K562 (cell line): ENCODE data around the gene CBX4. TPM values are rescaled to one million over a fixed set of nuclear protein-coding genes. Genes with fewer than 3 reads are reported as not detected.

ENCODE experiments used
- ATAC-seq: fragments of 200-7000 bp; cut with Tn5 transposase; 3 replicates; pipeline ENCODE4 v1.9.1; 2020; ENCODE audit warnings: moderate library complexity
- BruUV-seq: library from RNA; stranded (reverse); fragments of 400-500 nt; replicated peaks from 2 replicates; lab custom pipeline; 2021; lab: Mats Ljungman, UMichigan
- CTCF ChIA-PET: fragments of 300-600 bp; formaldehyde crosslinking; extraction: SDS; loops from one replicate; lab custom pipeline; 2021; ENCODE audit warnings: low intra/inter-chr PET ratio; lab: Yijun Ruan, JAX
- POLR2A ChIA-PET: fragments of 300-600, 350-650 bp; sonication (Branson Sonifier 250); formaldehyde crosslinking; extraction: SDS; loops from one replicate; lab custom pipeline; 2021; ENCODE audit warnings: antibody characterized with exemption, inconsistent platforms; lab: Yijun Ruan, JAX
- DNase-seq, 4 experiments: peaks; one replicate each; pipeline versions ENCODE4 v3.0.0 to v3.0.0-alpha.2; 2011 to 2018; ENCODE audit warnings: low spot score in 3 of 4, mixed read lengths in 3 of 4; ENCODE audit errors: extremely low read depth in 1 of 4
- FAIRE-seq: peaks from 2 replicates; lab custom pipeline; 2011; peaks lifted over from hg19 to GRCh38; lab: Jason Lieb, UNC
- H2AFZ ChIP-seq: 2 replicates; pipeline ENCODE4 v1.6.0; 2011; ENCODE audit warnings: low read depth, low read length, control low read depth, inconsistent platforms
- H3K27ac ChIP-seq: fragments of 200-600 bp; 3 replicates; pipeline ENCODE4 v1.8.0; 2011; ENCODE audit warnings: low read depth, mild to moderate bottlenecking, control low read depth, inconsistent platforms, low read length, moderate library complexity, mixed read lengths; ENCODE audit errors: extremely low read depth
- H3K27me3 ChIP-seq, 2 experiments: fragments of 300-600 bp in 1 of 2; 2 replicates in 1 of 2; 3 replicates in 1 of 2; pipeline versions ENCODE4 v1.6.0 to v1.8.0; 2011; ENCODE audit warnings: inconsistent platforms in 2 of 2, low read length in 2 of 2, mild to moderate bottlenecking in 1 of 2, mixed read lengths in 1 of 2, moderate library complexity in 1 of 2; ENCODE audit not compliant: control insufficient read depth in 2 of 2, insufficient read depth in 2 of 2
- H3K36me3 ChIP-seq: fragments of 300-600 bp; 3 replicates; pipeline ENCODE4 v1.8.0; 2011; ENCODE audit warnings: mild to moderate bottlenecking, low read length, inconsistent platforms; ENCODE audit not compliant: control insufficient read depth, insufficient read depth
- H3K4me1 ChIP-seq, 2 experiments: fragments of 200-600 bp in 1 of 2; replicated peaks in 1 of 2; 2 replicates in 1 of 2; 3 replicates in 1 of 2; pipeline versions ENCODE4 v1.5.1 to v1.8.0; 2011; ENCODE audit warnings: inconsistent platforms in 2 of 2, low read length in 2 of 2, mild to moderate bottlenecking in 1 of 2, mixed read lengths in 1 of 2, moderate library complexity in 1 of 2; ENCODE audit not compliant: control insufficient read depth in 2 of 2, insufficient read depth in 2 of 2
- H3K4me2 ChIP-seq: 2 replicates; pipeline ENCODE4 v1.6.1; 2011; ENCODE audit warnings: low read length, control low read depth, inconsistent platforms, mixed read lengths; ENCODE audit not compliant: insufficient read depth
- H3K4me3 ChIP-seq: fragments of 200-600 bp; sonication (generic), shearing (Covaris generic); 2 replicates; pipeline ENCODE4 v1.5.1; 2016; ENCODE audit warnings: control low read depth, inconsistent platforms
- H3K79me2 ChIP-seq: fragments of 200-600 bp; 3 replicates; pipeline ENCODE4 v1.8.0; 2011; ENCODE audit warnings: low read length, inconsistent platforms; ENCODE audit not compliant: control insufficient read depth, insufficient read depth
- H3K9ac ChIP-seq, 2 experiments: 2 replicates each; pipeline versions ENCODE4 v1.6.0 to v1.6.1; 2011; ENCODE audit warnings: low read depth in 2 of 2, low read length in 2 of 2, control low read depth in 1 of 2, inconsistent platforms in 1 of 2, mild to moderate bottlenecking in 1 of 2, mixed read lengths in 1 of 2; ENCODE audit not compliant: insufficient read depth in 1 of 2
- H3K9me1 ChIP-seq: one replicate; pipeline ENCODE4 v1.6.0; 2011; ENCODE audit warnings: inconsistent platforms, mild to moderate bottlenecking, low read length, moderate library complexity; ENCODE audit not compliant: control insufficient read depth, insufficient read depth
- H3K9me3 ChIP-seq: replicated peaks from 2 replicates; pipeline ENCODE4 v1.5.1; 2011; ENCODE audit warnings: low read depth, low read length, inconsistent platforms; ENCODE audit not compliant: control insufficient read depth, insufficient read depth
- H4K20me1 ChIP-seq: replicated peaks from 2 replicates; pipeline ENCODE4 v1.6.1; 2011; ENCODE audit warnings: low read length, inconsistent platforms, mixed read lengths; ENCODE audit not compliant: control insufficient read depth, insufficient read depth
- POLR2G ChIP-seq: fragments of 200-400 bp; formaldehyde crosslinking; IDR thresholded peaks from 2 replicates; pipeline ENCODE4 v1.6.1; 2017; ENCODE audit warnings: low read depth, mild to moderate bottlenecking, antibody characterized with exemption, low read length, moderate library complexity
- ZNF239 ChIP-seq: fragments of 250-450 bp; sonication (Bioruptor Pico); IDR thresholded peaks from 2 replicates; pipeline ENCODE4 v1.4.0; 2020; ENCODE audit warnings: mild to moderate bottlenecking
- WGBS: fragments of 100-300 bp; shearing (Covaris generic); methylation state at CpG from one replicate; pipeline ENCODE4 v1.1.6; 2016; ENCODE audit warnings: low coverage, mixed read lengths; ENCODE audit not compliant: insufficient coverage; ENCODE audit errors: missing lambda C conversion rate; 5-methylcytosine and 5-hydroxymethylcytosine counted together
- in situ Hi-C: fragments of 300-500 bp; cut with MboI; formaldehyde crosslinking; loops from 4 replicates; pipeline ENCODE4 v1.15.0; 2018; ENCODE audit warnings: inconsistent platforms, mixed read lengths
- intact Hi-C: fragments of 100-400 bp; cut with micrococcal nuclease; formaldehyde crosslinking; loops from 2 replicates; pipeline ENCODE4 v1.14.2; 2022
- polyA plus RNA-seq, 8 experiments: library from polyadenylated mRNA; depleted of rRNA in 4 of 8; stranded (reverse) in 5 of 8; unstranded in 3 of 8; fragments of >200 nt; fragmentation: Nextera tagmentation in 2 of 8; fragmentation: Illumina TruSeq in 1 of 8; extraction: Ambion mirVana in 2 of 8; extraction: Trizol in 1 of 8; gene quantifications; 2 replicates each; pipeline versions ENCODE4 v1.2.1 to v1.2.3, GENCODE V29; 2011 to 2014; ENCODE audit warnings: inconsistent platforms in 1 of 8, missing spikeins in 1 of 8
- total RNA-seq, 7 experiments: library from RNA; depleted of rRNA in 6 of 7; stranded (reverse); fragments of >200 nt in 6 of 7; fragmentation: Illumina TruSeq in 2 of 7; extraction: Trizol in 2 of 7; gene quantifications; 2 replicates each; pipeline versions ENCODE4 v1.2.1 to v1.2.3, GENCODE V29; 2011 to 2021; ENCODE audit warnings: low replicate concordance in 1 of 7

The CBX4 gene
- total and polyA plus RNA-seq, 9 of the 15 experiments (the other 6 are each of a cell fraction or from before 2014, with no cell fraction given), result 0.98 to 50.5 (median 10.0) TPM

DNA sequence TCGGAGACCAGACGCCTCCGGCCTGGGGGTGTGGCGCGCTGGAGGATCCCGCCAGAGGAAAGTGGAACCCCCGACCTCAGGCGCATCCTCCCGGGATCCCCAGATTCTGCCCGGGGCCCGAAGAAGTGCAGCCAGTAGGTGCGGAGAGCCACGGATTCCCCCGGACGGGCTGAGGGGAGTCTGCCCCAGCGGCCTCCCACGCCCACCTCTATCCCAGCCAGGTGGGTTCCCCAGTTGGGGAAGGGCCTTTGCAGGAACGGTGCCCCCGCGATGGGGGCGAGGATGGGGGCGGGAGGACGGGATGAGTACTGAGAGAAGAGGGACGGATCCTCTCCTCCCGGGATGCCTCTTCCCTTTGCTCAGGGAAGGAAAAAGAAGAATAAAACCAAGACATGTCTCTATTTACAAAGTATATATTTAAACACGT is 47.5 kb downstream of the CBX4 start:
- no peak overlapping the region for H3K9ac ChIP-seq
- no peaks in the 10 kb centered on the region for H4K20me1 ChIP-seq
- DNase-seq (no peak), FAIRE-seq (no peak), ATAC-seq (no peak)
- WGBS, result 93% methylated on average over 3 of the region's 26 CpGs
- CTCF ChIA-PET, result interaction anchor here (2.3 kb wide), 1 partner anchor 42 kb away, joined by 8 read pairs; no protein-coding TSS in a partner anchor
- intact Hi-C loops, result no loop called here
- BruUV-seq, result no TSS peak
- no peaks in the 10 kb centered on the region for H3K9me3 ChIP-seq
- POLR2A ChIA-PET, result interaction anchor here (0.6 kb wide), 1 partner anchor 484 kb away, joined by 3 read pairs; no protein-coding TSS in a partner anchor
- no peaks in the 10 kb centered on the region for H3K27me3 ChIP-seq
- peaks cover 20% of the 10 kb centered on the region; the same call in 2 of the 3 replicates for H3K36me3 ChIP-seq
- H2AFZ ChIP-seq, result no peak overlapping the region
- in situ Hi-C loops, result loop anchor here (5.0 kb wide), 1 partner anchor 44 kb away; no protein-coding TSS in a partner anchor
- H3K79me2 ChIP-seq, result peaks cover 19% of the 10 kb centered on the region
- no peak overlapping the region for H3K4me3 ChIP-seq
- no peaks in the 10 kb centered on the region for H3K9me1 ChIP-seq
- peaks cover 9 to 56% of the 10 kb centered on the region in 2 experiments for H3K4me1 ChIP-seq
- no peak overlapping the region for H3K27ac ChIP-seq
- TF ChIP-seq POLR2G (0 out of 2 replicates have a peak, but pooled peaks have one; percentile 33), ZNF239 (CRISPR knock-in tag) (no peak)
- H3K4me2 ChIP-seq, result no peak overlapping the region
